ENCODE data around the gene KCNK5.

The KCNK5 gene

DNA sequence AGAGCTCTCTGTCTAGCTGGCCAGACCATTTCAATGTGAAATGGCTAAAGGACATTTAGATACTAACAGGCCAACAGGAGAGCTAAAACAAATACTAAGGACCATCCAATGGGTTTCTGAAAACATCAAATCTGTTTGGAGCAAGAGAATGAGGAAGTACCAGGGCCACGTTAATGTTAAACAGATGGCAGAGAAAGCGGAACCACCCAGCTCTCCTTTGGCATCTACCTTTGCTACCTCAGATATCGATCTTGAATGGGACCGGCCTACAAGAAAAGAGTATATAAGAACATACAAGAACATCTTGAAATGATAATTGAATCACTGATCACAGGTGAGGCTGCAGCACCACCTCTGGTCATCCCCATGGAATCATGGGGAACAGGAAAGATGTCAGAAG lies 31.8 kb downstream of the KCNK5 start:
- no peak for FAIRE-seq

- FAIRE-seq = no peak
Measured at GRCh38 chr6:39196673-39197091, 32.6 kb downstream of the KCNK5 start.

- FAIRE-seq = no peak
Measured at GRCh38 chr6:39195792-39196385, 33.4 kb downstream of the KCNK5 start.

GRCh38 chr6:39194466-39194865 lies 34.8 kb downstream of the KCNK5 start:
- no peak for FAIRE-seq

- FAIRE-seq = no peak
Measured at GRCh38 chr6:39193201-39193791, 36.0 kb downstream of the KCNK5 start.

DNA sequence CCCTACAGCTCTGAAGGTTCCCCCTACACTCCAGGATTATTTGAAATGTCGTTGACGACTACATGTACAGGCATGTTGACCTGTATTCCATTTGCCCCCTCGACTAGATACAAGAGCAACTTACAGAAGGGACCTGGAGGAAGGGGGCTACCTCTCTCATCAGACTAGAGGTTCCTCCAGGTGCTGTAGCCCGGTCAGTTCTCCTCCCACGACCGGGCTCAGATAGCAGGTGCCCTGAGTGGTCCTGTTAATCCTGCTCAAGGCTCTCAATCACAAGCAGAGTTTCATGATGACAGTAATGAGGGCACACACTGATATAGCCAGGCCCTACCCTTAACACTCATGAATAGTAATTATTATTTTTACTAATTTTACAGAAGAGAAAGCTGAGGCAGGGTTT lies 36.5 kb downstream of the KCNK5 start:
- FAIRE-seq = no peak

DNA sequence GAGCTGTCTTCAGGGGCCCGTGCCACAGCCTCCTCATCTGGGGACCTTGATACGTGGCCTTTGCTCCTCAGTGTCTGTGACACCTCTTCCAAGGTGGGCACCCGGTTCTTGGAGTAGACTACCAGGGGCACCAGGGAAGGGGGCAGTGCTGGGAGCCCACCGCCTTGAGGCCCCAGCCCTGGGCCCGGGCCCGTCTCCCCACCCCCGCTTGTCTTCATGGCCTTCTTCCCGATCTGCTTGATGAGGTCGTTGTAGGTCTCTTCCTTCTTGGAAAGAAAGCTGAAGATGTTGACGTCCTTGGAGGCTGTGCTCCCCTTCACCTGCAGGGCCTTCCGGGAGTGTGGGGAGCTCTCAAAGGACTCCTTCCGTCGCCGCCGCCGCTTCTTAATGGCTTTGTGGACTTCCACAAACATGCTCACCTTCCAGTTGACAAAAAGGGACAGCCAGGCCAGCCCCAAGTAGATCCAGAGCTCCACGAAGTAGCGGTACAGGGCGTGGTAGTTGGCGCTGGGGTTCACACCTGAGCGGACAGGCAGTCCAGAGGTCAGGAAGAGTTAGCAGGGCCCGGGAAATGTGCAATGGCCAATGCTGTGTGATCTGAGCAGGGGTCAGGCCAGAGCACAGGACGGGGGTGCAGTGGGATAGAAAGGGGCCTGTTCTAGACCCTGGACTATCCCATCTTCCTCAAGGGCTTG lies 37.9 kb downstream of the KCNK5 start:
- FAIRE-seq = no peak

GRCh38 chr6:39190545-39191235 lies 38.6 kb downstream of the KCNK5 start:
- FAIRE-seq = no peak

GRCh38 chr6:39189915-39190544 lies 39.2 kb downstream of the KCNK5 start:
- FAIRE-seq = no peak

GRCh38 chr6:39189131-39189530 lies 40.1 kb downstream of the KCNK5 start:
- FAIRE-seq = no peak

DNA sequence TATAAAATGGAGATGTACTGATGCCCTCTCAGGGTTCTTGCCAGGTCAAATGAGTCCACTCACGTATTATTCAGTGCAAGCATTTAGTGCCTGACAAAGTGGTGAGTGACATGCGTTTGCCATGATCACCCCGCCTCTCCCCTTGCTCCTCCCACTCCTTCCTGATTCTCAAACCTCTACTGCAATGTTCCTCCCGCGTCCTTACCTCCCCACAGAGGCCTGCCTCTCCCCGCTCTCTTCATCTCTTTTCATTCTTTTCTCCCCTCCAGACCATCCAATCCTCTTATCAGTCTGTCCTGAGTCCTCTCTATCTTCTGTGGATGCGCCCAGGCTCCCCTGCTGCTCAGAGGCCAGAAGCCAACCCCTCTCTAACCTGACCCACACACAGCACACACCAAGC lies 40.7 kb downstream of the KCNK5 start:
- no peak for FAIRE-seq

DNA sequence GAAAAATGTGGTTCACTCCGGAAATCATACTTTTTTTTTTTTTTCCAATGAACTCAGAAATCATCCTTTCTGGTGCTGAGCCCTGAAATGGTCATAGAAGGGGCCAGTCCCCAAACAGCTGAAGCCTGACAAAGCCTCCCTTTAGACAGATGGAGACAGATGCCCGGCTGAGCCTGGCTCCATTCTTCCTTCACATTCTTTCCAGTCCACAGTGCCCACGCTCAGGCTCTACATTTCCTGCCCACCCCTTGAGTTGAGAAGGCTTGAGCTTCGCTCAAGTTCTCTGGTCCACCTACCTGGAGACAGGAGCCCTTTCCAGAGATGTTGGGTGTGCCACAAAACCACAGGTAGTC lies 41.2 kb downstream of the KCNK5 start:
- FAIRE-seq = no peak

GRCh38 chr6:39184906-39185580 lies 44.2 kb downstream of the KCNK5 start:
- FAIRE-seq = no peak

- no peak for FAIRE-seq
Measured at GRCh38 chr6:39182604-39183003, 46.7 kb downstream of the KCNK5 start.

GRCh38 chr6:39181826-39182225 lies 47.4 kb downstream of the KCNK5 start:
- no peak for FAIRE-seq

DNA sequence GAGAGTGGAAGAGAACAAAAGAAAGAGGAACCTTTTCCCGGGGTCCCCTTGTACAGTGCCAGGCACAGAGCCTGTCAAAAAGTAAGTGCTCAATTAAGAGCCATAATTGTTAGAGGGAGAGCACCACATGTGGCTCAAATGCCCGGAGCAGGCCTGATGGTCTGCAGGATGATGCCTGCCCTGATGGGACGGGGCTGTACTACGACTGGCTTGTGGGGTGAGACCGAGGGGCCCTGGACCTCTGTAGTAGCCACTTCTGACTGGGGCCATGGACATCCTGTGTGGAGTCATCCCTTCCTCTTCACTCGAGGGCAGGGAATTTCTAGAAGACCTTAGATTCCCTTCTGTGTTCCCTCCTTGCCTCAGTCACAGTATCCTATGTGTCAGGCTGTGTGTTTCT lies 47.9 kb downstream of the KCNK5 start:
- FAIRE-seq = no peak

- no peak for FAIRE-seq
Measured at GRCh38 chr6:39178804-39179203, 50.5 kb downstream of the KCNK5 start.

DNA sequence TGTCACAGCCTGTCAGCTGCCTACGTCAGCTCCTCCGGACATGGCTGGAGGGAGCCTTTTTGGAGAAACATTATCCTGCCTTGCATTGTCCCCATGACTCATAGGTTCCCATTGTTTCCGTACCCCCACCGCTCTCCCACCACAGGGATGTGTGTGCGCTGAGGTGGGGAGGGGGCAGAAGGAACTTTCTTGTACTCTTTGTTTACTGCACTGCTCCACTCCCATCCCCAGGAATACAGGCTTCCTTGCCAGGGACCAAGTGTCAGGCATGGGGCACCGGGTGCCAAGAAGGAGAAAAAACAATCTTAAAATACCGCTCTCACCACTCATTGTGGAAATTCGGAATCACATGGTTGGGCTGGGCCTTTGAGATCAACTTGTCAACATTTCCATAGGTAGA lies 51.0 kb downstream of the KCNK5 start:
- FAIRE-seq = no peak

- no peak for FAIRE-seq
Measured at GRCh38 chr6:39177130-39177529, 52.1 kb downstream of the KCNK5 start.

DNA sequence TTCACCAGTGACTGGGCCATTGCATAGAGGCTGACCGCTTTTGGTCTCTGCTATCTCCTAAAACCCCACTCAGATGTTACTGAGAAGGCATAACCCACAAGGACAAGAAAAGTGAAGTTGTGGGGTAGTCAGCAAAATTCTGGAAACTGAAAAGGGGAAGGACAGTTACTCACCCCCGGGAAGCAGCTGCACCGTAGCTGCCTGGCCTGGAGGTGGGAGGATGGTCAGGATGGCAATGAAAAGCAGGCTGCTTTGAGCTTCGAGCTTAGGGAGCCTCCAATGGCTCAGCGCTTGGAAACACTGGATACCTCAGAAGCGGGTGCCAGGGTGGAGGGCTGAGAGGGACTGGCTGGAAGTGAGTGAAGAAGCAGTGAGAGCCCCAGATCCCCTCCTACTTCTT lies 56.0 kb downstream of the KCNK5 start:
- no peak for FAIRE-seq

- FAIRE-seq = no peak
Measured at GRCh38 chr6:39172377-39172757, 56.9 kb downstream of the KCNK5 start.

- no peak for FAIRE-seq
Measured at GRCh38 chr6:39171489-39172376, 57.5 kb downstream of the KCNK5 start.
